ENCODE measurements around the gene STARD13.

STARD13 gene

DNA sequence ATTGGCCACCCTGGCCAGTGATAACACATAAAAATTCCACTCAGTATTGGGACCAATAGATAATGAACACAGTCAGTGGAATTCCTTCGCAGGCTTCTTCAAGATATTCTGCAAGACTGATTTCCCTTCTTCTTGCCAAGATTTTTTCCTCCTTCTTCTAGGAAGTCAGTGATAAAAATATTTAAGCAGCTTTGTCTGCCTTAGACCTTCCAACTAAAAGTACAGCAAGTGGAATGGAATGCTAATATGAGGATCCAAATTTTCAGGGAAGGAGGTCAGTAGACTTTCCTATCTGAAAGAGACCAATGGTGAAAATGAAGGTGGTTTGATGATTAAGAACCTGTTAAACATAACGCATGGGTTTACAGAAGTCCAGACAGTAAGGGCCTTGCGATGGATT is 9.6 kb downstream of the STARD13 start:
- no peak for DNase-seq

DNA sequence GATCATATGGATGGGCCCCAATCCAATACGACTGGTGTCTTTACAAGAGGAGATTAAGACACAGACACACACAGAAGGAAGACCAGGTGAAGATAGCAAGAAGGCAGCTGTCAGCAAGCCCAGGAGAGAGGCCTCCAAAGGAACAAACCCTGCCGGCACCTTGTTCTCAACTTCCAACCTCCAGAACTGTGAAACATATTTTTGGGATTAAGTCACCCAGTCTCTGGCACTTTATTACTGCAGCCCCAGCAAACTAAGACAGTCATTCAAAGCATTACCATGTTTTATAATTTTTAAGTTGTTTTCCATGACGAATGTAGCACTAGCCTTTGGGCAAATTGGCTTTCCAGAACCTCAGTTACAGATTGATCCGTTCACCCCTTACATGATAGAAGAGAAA is 11.3 kb downstream of the STARD13 start:
- no peak for DNase-seq

DNA sequence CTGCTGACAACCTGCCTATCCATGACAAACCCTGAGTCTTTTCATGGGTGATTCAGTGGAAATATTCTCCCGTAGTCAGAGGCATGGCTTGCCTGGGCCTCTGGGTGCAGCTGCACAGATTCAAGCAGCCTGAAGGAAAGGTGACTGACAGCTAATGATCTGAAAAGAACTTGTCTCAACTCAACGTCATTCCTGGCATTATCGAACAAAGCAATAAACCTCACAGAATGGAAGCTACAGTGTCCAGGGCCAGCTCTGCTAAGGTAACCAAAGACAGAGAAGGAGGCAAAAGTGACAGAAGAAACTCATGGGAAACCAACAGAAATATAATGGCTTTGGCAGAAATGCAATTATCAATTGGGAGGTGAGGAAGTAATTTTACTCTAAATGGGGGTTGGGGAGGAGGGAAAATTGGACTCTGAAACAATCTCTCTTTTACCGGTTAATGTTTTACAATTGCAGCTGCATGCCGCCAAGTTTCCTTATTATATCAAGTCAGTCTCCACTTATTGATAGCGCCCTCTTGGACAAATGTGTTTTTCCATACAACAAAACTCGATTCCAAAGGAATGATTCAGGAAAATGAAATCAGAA is 12.9 kb downstream of the STARD13 start:
- no peak for DNase-seq

DNA sequence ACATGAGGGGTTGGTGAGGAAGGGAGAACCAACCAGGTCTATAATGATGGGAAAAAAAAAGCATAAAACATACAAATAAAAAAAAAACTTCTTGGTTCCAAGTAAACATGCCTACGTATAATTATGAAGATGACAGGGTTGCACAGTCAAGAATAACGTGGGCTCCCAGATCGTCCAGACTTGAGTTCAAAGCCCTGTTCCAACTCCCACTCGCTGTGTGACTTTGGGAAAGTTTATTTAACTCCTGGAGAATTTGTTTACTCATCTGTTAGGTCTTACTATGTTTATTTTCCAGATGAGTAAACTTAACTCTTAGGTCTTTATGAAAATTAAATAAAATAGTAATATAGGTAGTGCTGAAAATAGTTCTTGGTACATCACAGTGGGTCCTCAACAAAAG is 13.8 kb downstream of the STARD13 start:
- DNase-seq = no peak

DNA sequence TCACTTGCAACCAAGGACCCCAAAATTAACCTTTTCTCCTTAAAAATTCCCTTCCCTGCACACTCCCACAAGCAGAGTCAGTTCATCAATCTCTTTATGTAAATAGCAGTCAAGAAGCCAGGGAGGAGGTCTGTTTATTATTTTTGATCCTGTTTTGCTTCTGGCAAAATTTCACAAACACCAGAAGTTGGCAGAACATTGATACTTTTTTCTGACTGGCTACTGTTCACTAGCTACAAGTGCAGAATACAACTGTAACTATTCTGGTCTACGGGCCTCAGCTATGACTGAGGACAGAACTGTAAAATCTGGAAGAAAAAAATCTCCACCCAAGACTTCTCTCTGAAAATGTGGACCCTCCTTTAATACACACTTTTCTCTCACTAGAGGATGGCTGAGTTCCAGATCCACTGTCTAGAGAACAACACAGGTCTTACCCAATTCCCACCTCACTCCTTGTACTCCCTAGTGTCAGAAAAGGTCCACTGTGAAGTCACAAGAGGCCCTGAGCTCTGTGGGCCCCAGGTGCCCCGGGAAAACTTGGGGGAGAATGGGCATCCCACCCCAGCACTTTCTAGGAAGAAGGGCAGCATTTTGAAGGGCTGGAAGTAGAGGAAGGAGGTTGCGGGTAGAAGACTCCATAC is 14.5 kb downstream of the STARD13 start:
- DNase-seq = no peak

DNA sequence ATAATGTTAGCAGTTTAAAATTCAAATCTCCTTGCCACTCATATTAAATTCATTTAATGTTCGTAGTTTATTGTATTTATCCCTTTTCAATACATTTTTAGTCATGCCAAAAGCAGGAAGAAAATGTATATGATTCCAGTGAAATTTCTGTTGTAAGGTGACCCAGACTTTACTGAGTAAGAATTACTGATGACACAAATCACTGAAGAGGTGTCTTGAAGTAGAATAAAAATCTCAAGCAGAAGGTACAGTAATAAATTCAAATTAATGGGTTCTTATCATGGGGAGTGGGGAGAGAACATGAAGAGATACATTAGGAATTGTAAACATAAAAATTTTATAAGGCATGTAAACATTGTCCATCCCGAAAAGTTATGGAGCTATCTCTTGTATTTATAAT is 19.9 kb downstream of the STARD13 start:
- no peak for DNase-seq

DNA sequence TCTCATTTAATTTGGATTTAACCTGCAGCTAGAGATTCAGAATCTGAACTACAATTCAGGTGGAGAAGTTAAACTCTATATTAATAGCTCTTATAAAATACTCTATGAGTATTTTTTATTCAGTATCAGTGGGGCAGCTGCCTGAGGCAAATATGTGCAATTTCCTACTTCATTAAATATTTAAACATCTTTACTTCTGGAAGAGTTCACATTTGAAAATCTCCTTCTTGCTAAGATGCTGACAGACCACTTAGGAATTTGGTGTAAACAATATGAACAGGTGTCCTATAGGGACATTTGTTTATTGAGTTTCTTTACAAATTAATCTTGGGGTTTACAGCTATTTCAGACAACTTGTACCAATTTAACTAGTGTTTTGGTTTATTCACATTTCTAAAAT is 20.4 kb downstream of the STARD13 start:
- DNase-seq = no peak

DNA sequence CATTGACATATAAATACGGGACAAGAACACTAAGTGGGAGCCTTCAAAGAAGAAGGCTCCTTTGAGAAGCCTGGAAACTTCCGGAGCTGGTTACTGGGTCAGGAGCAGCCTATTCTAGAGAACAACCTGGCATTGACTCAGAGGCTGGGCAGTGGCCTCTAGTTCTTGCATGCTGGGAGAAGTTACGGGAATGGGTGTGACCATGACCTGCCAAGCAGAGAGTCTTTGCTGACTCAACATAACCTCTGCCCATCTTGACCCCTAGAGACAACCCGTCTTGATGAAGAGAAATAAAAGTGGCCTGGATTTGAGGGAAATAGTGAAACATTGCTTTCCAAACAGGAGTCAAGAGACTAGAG is 21.0 kb downstream of the STARD13 start:
- no peak for DNase-seq

DNA sequence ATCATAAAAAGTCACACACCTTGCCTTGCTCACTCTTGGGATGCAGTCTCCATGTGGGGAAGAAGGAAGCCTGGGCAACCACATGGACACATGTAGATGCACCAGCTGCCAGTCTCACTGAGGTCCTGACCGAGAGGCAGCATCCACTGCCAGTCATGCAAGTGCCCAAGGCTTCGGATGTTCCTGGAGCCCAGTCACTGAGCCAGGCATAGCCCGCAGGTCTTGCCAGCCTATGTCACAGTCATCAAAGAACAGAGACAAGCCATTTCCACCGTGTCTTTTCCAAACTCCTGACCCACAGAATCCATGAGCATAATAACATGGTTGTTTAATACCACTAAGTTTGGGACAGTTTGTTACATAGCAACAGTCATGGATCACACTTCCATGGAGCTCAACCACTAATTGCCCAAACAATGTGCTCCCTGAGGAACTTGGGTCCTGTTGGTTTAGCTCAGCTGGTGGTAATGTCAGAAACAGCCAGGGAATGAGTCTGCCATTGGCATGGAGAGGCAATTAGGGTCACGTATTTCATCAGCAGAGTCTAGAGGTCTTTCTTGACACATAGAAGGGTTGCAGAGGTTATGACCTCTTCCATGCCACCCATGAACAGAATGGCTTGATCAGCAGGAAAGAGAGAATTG is 21.5 kb downstream of the STARD13 start:
- no peak for DNase-seq

DNA sequence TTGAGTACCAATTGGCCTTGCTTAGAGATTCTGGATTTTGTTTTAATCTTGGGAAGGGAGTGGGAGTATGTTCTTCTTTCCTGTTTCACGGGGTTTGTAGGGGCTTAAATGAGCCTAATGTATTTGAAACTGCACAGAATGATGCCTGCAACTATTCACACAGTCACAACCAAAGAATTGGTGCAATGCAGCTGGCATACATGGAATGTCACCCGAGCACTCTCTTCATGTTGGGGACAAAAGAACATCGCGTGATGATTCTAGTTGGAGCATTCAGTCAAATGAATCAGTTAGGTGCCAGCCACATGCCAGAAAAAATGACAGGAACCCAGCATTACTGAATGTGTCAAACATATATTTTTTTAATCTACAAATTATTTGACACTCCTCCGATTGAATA is 22.1 kb downstream of the STARD13 start:
- DNase-seq = no peak

DNA sequence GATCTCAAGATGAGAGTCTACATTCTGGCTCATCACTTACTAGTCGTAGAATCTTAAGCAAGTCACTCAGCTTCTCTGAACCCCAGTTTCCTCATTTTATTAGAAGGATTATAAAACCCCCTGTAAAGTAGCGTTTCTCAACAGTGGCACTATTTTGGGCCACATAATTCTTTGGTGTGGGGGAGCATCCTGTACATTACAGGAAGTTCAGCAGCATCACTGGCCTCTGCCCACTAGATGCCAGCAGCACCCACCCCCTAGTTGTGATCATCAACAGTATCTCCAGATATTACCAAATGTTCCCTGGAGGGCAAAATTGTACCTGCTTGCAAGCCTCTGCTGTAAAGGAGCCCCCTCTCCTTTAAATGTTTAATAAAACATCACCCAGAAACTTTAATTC is 22.6 kb downstream of the STARD13 start:
- no peak for DNase-seq

DNA sequence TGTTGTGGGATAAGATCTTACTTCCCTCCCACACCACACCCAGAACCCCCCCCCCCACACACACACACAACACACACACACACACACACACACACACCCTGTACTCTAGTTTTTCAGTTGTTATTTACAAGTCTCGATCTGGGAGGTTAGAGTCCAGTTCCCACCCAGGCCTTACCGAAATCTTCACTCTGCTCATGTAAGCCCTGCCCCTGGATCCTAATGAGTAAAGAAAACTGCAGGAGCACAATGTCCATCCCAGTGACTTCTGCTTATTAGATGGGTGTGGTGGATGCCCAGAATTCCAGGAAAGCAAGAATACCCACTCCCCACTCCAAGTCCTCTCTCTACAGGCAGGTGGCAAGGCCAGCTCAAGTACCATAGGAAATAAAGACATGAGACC is 23.0 kb downstream of the STARD13 start:
- DNase-seq = no peak

DNA sequence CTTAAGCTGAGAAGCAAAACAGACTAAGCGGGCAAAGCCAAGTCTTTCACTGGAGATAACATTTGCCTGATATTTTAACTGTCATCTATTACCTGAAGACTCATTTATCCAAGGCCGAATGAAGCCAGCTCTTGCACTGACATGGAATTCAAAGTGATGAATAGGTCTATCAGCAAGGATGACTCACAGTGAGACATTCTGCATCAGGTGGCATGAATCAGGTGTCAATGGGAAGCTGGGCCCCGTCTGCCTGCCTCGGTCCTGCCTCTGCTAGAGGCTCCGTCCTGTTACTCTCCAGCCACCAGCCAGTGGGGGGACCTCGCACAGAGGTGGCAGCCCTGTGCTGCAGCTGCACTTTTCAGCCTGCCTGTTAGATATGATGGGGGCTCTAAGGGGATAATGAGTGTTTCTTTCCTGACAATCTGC is 23.5 kb downstream of the STARD13 start:
- DNase-seq = no peak

DNA sequence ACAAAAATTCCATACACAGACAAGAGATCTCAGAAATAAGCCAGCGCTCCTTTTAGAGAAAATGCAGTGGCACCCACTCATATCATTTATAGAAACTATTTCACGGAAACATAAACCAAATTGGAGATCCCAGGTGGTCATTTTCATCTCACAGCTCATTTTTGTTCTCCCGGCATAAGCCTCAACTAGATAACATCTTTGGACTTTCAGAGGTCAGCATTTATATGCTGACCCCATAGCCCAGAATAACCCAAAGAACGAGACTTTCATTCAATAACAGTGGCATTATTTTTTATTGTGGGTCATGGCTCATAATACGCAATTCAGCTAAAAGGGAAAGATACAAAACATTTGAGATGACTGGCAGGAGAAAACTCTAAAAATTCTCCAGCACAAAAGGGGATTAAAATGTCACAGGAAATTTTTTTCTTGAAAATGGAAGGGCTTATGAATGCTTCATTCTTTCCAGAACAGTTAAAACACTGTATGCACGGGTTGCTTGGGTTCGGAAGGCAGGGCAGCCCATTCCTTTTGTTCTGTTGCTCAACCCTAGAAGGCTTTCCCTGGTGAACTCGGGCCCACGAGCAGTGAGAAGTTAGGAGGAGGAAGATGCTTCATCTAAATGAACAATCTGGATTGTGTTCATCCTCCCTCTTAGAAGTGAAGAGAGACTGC is 24.0 kb downstream of the STARD13 start:
- no peak for DNase-seq

DNA sequence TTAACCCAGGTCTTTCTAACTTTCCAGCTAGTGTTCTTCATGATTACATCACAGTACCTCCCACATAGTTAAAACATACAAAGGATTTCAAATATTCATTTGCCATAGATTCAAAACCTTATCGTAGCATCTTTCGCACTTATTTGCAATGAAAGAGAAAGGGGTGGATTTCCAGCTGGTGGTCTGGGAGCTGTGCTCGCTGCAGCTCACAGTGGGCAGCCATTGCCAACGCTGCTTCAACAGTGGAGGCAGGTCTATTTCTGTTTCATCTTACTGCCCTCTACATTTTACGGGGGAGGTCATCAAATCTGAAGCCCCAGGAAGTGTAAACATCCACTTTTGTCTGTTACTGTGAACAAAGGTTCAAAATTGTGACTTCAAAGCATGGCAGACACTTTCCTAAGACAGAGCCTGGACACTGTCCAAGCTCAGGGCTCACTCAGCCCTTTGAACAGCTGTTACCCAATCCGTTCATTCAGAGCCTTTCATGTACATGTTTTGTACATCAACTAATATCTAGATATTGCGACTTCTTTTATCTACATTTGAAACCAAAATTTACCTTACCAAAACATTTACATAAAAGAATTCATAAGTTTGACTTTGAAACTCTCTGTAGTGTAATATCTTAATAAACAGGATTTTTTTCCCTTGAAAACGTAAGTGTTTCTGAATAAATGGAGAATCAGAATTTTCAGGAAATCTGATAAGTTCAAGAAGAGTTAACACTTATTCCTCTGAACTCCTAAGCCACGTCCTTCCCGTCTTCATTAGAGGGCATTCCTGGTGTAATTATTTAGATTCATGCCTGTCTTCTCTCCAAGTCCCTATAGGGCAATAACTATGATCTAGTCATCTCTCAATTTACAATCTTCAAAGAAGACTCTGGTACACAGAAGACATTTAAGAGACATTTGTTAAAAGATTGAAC is 25.1 kb downstream of the STARD13 start:
- DNase-seq = no peak

DNA sequence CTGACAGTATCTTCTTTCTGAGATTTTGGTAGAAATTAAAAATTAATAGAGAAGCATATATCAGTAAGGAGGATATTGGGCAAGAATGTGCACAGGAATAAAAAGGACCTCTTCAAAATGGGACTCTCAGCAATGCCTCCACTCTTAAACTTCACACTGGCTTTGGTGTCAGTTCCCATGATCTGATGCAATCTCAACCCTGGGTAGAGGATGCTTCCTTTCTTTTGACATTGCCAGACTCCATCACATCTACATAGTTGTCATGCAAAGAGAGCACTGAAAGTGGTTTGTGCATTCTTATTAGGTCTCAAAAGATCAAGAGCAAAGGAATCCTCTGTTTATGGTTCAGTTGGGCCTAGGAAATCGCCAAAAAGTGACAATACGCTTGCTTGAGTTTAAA is 26.3 kb downstream of the STARD13 start:
- no peak for DNase-seq

DNA sequence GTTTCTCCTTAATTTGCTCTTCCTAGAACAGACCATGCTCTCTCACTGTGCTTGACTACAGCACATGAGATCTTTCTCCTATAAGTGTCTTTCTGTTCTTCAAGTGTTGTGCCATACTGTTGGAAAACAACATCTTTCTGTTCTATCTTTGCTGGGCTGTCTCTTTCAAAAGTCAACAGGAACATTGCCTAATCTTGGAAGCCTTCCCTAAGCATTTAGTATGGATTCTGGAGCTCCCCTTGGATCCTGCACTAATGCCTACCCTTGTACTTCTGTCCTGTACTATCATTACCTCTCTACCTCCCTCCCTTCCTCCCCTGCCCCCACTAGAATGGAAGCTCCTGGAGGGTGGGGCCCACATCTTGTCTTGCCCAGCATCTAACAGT is 26.8 kb downstream of the STARD13 start:
- no peak for DNase-seq

DNA sequence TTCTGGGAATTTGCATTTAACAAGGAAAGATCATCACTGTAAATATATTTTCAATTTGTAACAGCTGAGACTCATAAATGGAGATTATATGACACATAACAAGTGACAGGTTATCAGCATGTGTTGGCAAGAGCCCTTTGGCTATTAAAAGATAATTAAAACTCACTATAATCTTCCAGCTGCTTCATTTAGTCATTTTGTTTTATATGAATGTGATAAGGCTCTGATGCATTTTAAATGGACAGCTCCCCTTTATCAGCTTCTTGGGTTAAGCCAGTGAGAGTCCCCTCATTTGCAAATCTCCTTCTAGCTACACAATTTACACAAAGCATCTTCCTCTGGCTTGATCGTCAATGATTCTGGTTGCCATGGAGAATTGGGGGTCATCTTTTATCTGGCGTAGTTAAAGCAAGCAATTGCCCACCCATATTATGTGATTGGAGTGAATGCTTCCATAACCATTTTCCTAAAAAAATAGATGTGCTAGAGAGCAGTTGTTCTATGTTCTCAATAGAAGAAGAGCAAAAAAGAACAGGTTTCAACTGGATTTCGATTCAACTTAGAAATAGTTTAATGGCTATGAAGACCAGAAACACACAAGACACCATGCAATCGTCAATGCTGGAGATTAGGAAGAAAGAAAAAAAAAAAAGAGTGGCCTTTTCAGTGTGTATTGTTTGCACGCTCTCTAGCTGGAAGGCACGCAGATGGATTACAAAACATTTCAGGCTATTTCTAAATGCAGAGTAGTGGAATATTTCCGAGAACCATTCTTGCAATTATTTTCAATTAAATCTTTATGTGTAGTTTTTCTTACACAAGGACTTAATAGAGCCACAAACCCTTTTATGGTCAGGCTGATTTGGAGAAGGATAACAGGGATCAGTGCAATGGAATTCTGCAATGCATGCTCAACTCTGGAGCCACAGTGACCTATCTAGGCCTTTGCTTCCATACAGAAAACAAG is 27.4 kb downstream of the STARD13 start:
- no peak for DNase-seq

DNA sequence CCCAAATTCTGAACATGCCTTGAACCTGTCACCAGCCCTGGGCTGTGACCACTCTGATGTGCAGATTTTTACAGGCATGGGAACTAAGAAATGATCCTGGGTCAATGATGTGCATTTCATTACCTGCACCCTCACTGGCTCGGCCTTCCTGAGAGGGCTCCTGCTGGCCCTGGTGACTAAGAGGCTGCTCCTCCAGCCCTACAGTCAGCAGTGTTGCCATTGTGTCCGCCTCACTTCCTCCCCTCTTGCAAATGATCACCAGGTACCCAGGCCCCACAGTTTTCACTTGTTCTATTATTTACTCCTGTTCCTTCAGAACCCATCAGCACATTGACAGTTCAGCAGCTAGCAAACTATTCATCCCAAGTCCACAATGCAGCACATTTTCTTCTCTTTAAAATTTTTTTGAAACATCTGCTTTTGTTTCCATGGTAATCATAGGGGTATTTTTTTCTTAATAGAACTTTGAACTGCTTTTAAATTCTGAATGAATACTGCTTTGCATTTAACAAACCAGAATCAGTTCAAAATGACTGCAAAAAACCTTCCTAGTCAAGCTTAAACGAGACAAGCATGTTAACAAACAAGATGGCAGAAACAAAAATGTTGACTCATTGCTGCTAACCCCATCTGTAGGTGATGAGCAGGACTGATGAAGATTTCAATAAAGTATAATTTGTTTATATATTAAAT is 29.3 kb downstream of the STARD13 start:
- no peak for DNase-seq

DNA sequence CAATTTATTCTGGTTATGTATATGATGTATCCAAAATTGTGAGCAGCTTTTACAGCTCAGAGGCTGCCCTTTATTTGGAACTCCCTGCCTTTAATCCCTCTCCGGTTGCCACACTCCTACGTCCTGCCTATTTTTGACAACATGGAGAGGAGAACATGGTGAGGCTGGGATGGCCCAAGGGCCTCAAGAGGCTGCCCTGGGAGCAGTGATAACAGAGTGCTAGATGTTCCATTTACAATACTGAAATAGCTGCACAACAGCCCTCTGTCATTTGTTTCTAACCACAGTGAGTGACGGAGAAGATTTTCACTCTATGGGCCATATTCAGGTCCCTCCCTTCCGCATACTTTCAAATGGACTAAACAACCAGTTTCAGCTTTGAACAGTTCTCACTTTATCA is 33.4 kb downstream of the STARD13 start:
- no peak for DNase-seq

DNA sequence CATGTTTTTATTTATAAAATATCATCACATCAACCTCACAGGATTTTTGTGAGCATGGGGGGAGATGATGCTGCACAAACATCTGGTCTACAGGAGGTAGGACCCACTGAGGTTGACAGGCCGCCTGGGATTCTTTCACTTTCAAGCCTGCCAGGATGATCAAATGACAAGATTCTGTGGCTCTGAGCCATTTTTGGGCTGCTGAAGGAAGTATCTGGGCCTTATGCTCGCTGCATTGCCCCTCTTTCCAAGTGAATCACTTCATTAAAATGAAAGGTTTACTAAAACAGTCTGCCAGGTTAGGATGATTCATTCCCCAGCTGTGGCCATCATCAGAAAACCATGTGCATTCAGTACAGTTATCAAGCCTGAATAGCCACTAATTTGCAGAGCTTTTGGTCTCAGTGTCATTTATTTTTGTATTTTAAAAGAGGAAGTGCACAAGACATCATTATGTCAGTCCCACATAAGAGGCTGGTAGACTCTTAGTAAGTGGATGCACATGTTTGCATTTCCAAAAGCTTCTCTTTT is 34.4 kb downstream of the STARD13 start:
- DNase-seq = no peak
